ENCODE results near the gene RFTN1.

- TF ChIP-seq SPI1 (IDR thresholded peaks at IDR 0.05; ENCODE audit: low read depth, low read length): no peak
- TF ChIP-seq POLR2A (IDR thresholded peaks at IDR 0.05; ENCODE audit: low read depth, low read length): no peak
- TF ChIP-seq POLR2AphosphoS5 (IDR thresholded peaks at IDR 0.05; ENCODE audit: low read depth, low read length): no peak
- no peak for TF ChIP-seq TAF1 (IDR thresholded peaks at IDR 0.05; ENCODE audit: low read depth, low read length)
- TF ChIP-seq POU2F2 (IDR thresholded peaks at IDR 0.05; ENCODE audit: low read depth, low read length): no peak
These were observed 130.7 kb downstream of the RFTN1 start for GRCh38 chr3:16382845-16383244.
